ENCODE data around the gene PCID2. TPM values are rescaled to one million over a fixed set of nuclear protein-coding genes. Genes with fewer than 3 reads are reported as not detected.
A peak's percentile ranks its signal among the peaks of the same experiment; 100 is the strongest.
"Not testable (repeated sequence)": the region's sequence is repeated elsewhere in the genome, so short reads cannot be mapped to it uniquely, and the experiment has no call there.

PCID2 gene
- total and polyA plus RNA-seq, 2 donors (not counting 1 experiment from before 2014, with no cell fraction given), result 52.2 to 61.1 TPM

GRCh38 chr13:113162783-113163685 is 45.4 kb downstream of the PCID2 start:
- WGBS (ENCODE audit: insufficient coverage), result 50% methylated on average over 24 of the region's 25 CpGs

GRCh38 chr13:113161975-113162374 is 46.5 kb downstream of the PCID2 start:
- no CpG with 5 or more reads among the region's 13 CpGs for WGBS (ENCODE audit: insufficient coverage)
- CTCF ChIA-PET; ATAC-seq (ENCODE audit: low read depth); H3K4me3 Mint-ChIP-seq; H3K27ac Mint-ChIP-seq; H4K20me1 ChIP-seq (ENCODE audit: control insufficient read depth, insufficient read depth, low read length, poor library complexity, severe bottlenecking); DNase-seq; H3K9me3 ChIP-seq (ENCODE audit: control extremely low read depth in 1 of 3, control insufficient read depth in 2 of 3, insufficient read depth in 1 of 3, low read length in 2 of 3); H3K27ac ChIP-seq (ENCODE audit: low read length in 2 of 2); H3K36me3 ChIP-seq (replicated peaks in 1 of 2; ENCODE audit: control extremely low read depth in 1 of 2, control insufficient read depth in 1 of 2, extremely low read depth in 1 of 2, insufficient read depth in 2 of 2, low read length in 1 of 2); H3K4me2 ChIP-seq (replicated peaks; ENCODE audit: low read depth, low read length, poor library complexity, severe bottlenecking); H3K27me3 Mint-ChIP-seq; H2AFZ ChIP-seq (ENCODE audit: insufficient read depth, low read depth, low read length, poor library complexity, severe bottlenecking); H3K9me3 Mint-ChIP-seq (ENCODE audit: insufficient read depth); H3K79me2 ChIP-seq (ENCODE audit: control insufficient read depth, insufficient read depth, low read length); intact Hi-C loops (cut with micrococcal nuclease); H3K4me3 ChIP-seq (ENCODE audit: control extremely low read depth in 1 of 5, extremely low read depth in 1 of 5, insufficient read depth in 1 of 5, low read depth in 2 of 5, low read length in 4 of 5); H3K9ac ChIP-seq (ENCODE audit: low read length); POLR2A ChIA-PET; H3K4me1 Mint-ChIP-seq: not testable (repeated sequence)
- Histone ChIP-seq H3K4me1 (ENCODE audit: control insufficient read depth in 2 of 2, insufficient read depth in 2 of 2, low read length in 2 of 2) (peaks cover 0 to 10% of the 10 kb centered on the region in 2 donors), H3K27me3 (replicated peaks in 1 of 4; ENCODE audit: control extremely low read depth in 1 of 4, control insufficient read depth in 3 of 4, insufficient read depth in 4 of 4, low read length in 3 of 4) (peaks cover 0 to 35% (median 3%) of the 10 kb centered on the region in 4 experiments)

More at GRCh38 chr13:113162783-113163685, 45.4 kb downstream of the PCID2 start:
- ChIA-PET CTCF (no interaction called here), POLR2A (no interaction called here)
- peak overlapping the region; percentile 9 for H3K4me3 Mint-ChIP-seq
- Histone ChIP-seq H3K4me3 (ENCODE audit: control extremely low read depth in 1 of 5, extremely low read depth in 1 of 5, insufficient read depth in 1 of 5, low read depth in 2 of 5, low read length in 4 of 5) (no peak overlapping the region), H3K9me3 (ENCODE audit: control extremely low read depth in 1 of 3, control insufficient read depth in 2 of 3, insufficient read depth in 1 of 3, low read length in 2 of 3) (peaks cover 0 to 7% (median 0%) of the 10 kb centered on the region in 3 donors), H3K27ac (ENCODE audit: low read length in 2 of 2) (no peak overlapping the region), H2AFZ (ENCODE audit: insufficient read depth, low read depth, low read length, poor library complexity, severe bottlenecking) (no peak overlapping the region), H3K36me3 (replicated peaks in 1 of 2; ENCODE audit: control extremely low read depth in 1 of 2, control insufficient read depth in 1 of 2, extremely low read depth in 1 of 2, insufficient read depth in 2 of 2, low read length in 1 of 2) (no peaks in the 10 kb centered on the region), H3K4me1 (ENCODE audit: control insufficient read depth in 2 of 2, insufficient read depth in 2 of 2, low read length in 2 of 2) (peaks cover 0 to 10% of the 10 kb centered on the region in 2 donors), H3K79me2 (ENCODE audit: control insufficient read depth, insufficient read depth, low read length) (no peaks in the 10 kb centered on the region), H4K20me1 (ENCODE audit: control insufficient read depth, insufficient read depth, low read length, poor library complexity, severe bottlenecking) (no peaks in the 10 kb centered on the region), H3K4me2 (replicated peaks; ENCODE audit: low read depth, low read length, poor library complexity, severe bottlenecking) (no peak overlapping the region), H3K9ac (ENCODE audit: low read length) (no peak overlapping the region), H3K27me3 (replicated peaks in 1 of 4; ENCODE audit: control extremely low read depth in 1 of 4, control insufficient read depth in 3 of 4, insufficient read depth in 4 of 4, low read length in 3 of 4) (peaks cover 0 to 30% (median 3%) of the 10 kb centered on the region in 4 experiments)
- intact Hi-C loops (cut with micrococcal nuclease), result no loop called here
- peaks cover 9% of the 10 kb centered on the region for H3K4me1 Mint-ChIP-seq
- H3K27me3 Mint-ChIP-seq, result peaks cover 4% of the 10 kb centered on the region
- no peak for TF ChIP-seq EZH2 (IDR thresholded peaks at IDR 0.05; ENCODE audit: borderline replicate concordance, insufficient read depth, low read depth, low read length, poor library complexity, severe bottlenecking)
- no peak overlapping the region for H3K27ac Mint-ChIP-seq
- ATAC-seq (ENCODE audit: low read depth), result no peak
- no peaks in the 10 kb centered on the region for H3K9me3 Mint-ChIP-seq (ENCODE audit: insufficient read depth)
- DNase-seq, result no peak
